HG03175 (cell line): Measurements from ENCODE around the gene EYA2.

ENCODE experiments used
- ATAC-seq: cut with Tn5 transposase; IDR thresholded peaks from one replicate; pipeline ENCODE4 v1.9.1; 2021; ENCODE audit warnings: mild to moderate bottlenecking, moderate library complexity; ENCODE audit not compliant: unreplicated experiment

Gene EYA2

DNA sequence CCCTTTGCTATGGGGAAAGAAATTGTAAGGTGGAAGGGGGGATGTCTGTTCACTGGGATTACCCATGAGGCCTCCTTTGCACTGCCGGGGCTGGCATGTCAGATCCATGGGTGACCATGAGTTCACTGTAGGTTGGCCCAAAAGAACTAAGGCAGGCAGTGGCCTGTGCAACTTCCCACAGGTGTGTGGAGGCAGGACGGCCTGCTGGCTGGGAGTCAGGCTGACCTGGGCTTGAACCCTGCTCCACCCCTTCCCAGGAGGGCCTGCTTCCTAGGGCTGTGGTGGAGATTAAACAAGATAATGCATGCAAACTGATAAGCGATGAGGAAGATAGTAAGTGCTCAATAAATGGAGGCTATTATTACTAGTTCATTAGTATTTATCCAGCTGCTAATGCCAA lies 163.0 kb downstream of the EYA2 start:
- no peak for ATAC-seq

DNA sequence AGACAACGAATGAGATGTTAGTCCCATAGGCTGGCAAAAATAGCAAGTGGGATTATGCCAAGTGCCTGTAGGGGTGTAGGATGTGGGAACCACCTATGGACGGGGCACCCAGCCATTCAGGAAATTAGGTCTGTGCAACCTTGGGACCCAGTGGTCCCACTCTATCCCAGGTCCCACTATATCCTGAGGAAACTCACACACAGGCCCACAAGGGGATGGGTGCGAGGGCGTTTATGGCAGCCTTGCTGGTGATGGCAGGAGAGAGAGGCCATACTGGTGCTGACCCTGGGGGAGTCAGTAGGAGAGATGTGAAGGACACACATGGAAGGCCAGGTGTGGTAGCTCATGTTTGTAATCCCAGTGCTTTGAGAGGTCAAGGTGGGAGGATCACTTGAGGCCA lies 163.6 kb downstream of the EYA2 start:
- ATAC-seq: no peak

DNA sequence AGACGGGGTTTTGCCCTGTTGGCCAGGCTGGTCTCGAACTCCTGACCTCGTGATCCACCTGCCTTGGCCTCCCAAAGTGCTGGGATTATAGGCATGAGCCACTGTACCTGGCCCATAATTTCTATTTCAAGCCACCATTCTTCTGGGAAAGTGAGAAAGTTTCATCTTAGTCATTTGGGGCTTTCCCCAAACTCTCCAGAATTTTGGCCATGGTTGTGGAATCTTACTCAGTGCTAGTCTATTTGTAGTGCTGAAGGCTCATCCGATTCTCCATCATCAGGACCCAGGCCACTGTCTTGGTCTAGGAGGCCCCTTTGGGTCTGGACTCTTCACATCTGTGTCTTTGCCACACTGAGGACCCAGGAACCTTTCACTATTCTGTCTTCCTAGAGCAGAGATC lies 164.9 kb downstream of the EYA2 start:
- no peak for ATAC-seq

DNA sequence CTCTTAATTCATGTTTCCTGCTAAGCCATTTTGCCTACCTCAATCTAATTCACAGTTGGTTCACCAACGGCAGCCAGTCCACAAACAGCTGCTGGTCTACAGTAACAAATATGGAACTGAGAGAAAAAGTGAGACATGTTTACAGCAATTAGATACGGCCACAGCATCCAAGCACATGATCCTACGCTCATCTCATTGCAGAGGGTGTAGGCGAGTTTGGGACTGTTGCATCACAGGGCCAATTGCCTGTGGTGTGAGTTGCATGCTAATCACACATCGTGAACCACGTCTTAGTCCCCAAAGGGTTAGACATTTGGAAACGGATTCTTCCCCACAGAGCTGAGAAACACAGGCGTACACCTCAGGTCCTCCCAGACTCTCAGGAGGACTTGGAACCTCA lies 166.9 kb downstream of the EYA2 start:
- ATAC-seq: no peak

DNA sequence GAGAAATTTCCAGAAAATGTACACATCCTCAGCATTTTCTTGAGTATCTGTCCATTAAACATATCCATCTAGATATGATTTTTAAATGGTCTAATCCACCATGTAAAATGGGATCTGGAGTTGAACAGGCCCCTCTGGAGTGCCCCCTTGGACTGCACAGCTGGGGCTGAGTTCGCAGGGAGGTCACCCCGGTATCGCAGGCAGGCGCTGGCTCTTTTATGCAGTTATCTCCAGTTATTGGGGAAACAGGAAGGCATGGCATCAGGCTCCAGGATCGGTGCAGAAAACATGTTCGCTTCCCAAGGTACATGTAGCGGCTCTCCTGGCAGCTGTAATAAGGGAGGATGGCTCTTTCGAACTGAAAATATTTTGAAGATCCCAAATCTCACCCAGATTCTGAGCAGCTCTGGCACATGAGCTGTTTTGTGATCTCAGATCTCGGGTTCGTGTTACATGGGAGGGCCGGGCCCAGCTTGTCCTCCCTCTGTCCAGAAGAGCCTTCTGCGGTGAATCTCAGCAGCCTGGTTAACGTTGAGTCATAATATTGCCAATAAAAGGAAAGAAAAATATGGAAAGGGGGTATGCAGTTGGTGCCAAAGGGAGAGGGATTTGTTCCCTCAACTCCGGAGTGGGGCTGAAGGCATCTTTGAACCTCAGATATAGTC lies 167.7 kb downstream of the EYA2 start:
- no peak for ATAC-seq

DNA sequence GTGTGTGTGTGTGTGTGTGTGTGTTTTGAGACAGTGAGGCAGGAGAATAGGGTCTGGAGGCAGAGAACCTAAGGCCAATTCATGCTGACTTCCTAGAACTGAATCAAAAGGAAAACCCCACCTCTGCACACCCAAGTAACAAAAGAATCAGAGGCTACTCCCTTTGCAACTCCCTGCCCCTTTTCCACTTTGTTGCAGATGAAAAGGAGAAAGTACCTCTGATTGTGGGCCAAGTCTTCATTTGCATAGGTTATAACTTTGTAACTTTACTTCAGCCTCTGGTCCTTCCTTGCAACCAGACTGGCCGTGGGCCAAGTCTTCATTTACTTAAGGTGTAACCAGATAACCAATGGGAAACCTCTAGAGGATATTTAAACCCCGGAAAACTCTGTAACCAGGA lies 168.8 kb downstream of the EYA2 start:
- no peak for ATAC-seq

DNA sequence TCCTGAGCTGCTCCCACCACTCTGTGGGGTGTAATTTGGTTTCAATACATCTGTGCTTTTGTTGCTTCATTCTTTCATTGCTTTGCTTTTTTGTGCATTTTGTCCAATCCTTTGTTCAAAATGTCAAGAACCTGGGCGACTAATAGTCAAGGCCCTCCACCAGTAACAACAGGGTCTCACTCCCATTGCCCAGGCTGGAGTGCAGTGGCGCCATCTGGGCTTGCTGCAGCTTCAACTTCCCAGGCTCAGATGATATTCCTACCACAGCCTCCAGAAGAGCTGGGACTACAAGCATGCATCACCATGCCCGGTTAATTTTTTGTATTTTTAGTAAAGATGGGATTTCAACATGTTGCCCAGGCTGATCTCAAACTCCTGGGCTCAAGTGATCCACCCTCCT lies 169.2 kb downstream of the EYA2 start:
- no peak for ATAC-seq

DNA sequence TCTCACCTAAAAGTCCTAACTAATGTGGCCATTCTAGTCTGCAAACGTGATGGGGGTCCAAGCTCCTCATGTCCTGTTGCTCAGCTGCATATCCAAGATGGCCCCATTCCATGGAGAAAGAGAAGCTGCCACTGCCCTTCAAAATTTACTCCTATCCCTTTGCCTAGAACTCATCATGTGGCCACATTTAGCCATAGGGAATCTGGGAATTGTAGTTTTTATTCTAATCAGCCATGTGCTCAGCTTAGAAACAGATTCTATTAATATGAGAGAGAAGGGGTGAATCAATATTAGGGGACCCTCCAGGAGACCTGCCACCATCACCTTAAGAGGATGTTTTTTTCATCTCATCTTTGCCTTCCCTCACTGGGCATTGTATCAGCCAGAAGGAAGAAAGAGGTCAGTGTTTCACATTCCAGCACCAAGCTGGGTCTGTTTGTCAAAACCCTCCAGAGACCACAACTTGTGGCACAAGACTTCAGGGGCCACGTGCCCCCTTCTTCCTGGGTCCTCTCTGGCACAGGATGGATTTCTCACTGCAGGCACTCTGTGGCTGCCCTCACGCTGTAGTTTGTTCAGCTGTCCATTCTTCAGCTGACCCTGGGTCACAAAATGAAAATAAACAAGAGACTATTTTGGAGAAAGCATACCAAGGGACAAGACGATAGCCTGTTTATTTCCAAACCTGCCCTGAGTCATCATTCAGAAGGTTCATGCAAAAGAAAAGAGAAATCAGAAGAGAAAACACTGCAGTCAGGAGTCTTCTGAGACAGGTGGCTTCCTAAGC lies 172.0 kb downstream of the EYA2 start:
- ATAC-seq: no peak

DNA sequence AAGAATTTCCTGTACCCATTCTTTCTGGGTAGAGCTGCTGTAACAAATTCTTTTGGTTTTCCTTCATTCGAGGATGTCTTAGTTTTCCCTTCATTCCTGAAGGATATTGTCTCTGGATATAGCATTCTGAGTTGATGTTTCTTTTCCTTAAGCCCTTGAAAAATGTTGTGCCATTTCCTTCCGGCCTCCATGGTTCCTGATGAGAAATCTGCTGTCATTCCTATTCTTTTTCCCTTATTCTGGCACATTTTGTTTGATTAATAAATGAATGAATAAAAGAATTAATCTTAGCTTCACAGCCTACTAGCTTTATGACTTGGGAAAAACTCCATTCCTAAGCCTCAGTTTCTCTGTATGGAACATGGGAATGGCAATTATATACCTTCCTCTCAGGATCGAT lies 173.1 kb downstream of the EYA2 start:
- no peak for ATAC-seq

DNA sequence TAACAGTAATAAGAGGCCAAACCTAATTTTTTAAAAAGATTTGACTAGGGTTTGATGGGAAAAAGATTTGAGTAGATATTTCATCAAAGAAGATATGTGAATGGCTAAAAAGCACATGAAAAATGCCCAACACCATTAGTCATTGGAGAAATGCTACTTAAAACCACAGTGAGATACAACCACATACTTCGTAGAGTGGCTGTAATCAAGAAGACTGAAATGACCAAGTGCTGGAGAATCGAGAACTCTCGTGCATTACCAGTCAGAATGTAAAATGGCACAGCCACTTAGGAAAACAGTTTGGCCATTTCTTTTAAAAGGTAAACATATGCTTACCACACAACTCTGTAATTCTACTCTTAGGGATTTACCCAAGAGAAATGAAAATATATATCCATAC lies 175.5 kb downstream of the EYA2 start:
- ATAC-seq: no peak

DNA sequence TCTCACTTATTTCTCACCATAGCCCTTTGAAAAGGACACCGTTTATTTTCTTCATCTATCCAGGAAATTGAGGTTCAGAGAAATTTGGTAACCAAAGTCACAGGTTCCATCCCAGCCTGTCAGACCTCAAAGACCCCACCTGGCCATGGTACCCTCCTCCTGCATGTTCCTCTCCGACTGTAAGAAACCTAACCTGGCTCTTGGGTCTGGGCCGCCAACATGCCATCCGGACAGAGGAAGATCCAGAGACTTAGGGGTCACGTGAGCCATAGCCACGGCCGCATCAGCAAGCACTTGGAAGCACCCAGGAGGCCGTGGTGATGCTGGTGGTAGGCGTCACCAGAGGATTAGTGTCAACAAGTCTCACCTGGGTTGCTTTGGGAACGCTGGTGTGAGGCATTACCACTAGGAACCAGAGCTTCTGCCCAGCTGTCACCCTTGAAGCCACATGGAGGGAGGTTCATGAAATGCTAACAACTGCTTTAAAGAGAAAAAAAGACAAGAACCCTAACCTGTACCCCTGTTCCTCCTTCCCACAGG lies 177.1 kb downstream of the EYA2 start:
- ATAC-seq: no peak

DNA sequence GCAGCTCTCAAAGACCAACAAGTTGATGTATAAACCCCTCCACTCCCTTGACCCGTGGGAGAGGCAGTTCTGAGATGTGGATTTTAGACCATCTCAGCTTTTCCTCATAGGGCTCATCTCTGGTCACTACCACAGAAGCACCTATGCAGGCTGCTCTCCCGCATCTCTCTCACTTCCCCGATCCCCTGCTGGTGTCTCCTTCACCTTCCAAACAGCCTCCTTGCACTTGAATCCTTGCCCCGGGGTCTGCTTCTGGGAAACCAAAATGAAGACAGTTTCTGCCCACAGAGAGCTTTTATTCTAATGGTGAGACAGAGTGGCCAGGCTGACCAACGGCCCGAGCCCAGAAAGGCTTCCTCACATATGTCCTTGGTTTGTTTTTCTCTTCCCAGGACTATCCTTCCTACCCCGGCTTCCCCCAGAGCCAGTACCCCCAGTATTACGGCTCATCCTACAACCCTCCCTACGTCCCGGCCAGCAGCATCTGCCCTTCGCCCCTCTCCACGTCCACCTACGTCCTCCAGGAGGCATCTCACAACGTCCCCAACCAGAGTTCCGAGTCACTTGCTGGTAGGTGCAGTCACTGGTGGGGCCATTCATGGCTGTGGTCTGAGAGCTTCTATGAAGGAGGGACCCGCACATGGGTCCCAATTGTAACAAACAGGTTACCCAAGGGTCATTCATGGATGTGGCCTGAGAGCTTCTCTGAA lies 179.3 kb downstream of the EYA2 start:
- ATAC-seq: no peak

DNA sequence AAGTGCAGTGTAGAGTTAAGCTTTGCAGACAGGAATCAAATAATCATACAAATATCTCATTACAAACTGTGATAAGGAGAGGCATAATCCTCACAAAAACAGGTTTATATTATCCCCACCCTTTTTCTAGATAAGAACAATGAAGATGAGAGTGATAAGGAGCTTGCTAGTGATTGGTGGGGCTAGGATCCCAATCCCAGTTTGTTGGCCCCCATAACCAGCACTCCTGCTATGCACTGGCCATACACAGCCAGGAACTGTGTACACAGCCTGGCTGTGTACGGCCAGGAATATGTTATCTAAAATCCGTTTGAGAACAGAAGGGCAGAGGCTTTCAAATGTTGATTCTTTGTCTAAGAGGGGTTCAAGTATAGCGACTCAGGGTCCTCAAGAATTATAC lies 180.6 kb downstream of the EYA2 start:
- no peak for ATAC-seq

DNA sequence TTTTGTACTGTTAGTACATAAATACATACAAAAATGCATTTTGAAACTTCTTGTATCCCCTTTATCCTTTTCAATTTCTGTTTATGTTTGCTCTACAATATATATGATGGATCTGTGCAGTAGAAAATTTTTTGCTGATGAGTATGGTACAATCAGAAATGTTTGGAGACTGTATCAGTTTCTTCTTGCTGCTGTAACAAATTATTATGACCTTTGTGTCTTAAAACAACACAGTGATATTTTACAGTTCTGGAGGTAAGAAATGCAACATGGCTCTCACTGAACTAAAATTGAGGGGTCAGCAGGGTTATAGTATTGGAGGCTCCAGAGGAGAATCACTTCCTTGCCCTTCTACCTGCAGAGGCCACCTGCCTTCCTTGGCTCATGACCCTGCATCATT lies 184.4 kb downstream of the EYA2 start:
- no peak for ATAC-seq

DNA sequence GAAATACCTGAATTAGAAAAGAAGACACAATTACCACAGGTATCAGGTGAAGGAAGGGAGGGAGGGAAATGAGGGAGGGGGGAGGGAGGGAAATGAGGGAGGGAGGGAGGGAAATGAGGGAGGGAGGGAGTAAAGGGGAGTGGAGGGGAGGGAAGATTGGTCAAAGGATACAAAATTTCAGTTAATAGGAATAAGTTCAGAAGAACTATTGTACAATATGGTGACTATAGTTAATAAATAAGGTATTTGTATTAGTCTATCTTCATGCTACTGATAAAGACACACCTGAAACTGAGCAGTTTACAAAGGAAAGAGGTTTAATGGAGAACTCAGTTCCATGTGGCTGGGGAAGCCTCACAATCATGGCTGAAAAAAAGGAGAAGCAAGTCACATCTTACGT lies 185.7 kb downstream of the EYA2 start:
- ATAC-seq: no peak

DNA sequence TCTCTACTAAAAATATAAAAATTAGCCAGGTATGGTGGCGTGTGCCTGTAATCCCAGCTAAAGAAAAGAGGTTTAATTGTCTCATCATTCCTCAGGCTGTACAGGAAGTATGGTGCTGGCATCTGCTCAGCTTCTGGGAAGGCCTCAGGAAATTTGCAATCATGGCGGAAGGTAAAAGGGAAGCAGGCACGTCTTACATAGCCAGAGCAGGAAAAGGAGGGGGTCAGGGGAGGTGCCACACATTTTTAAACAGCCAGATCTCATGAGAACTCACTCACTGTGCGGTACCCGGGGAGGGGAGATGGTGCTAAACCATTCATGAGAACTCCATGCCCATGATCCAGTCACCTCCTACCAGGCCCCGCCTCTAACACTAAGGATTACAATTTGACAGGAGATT lies 191.7 kb downstream of the EYA2 start:
- ATAC-seq: no peak

DNA sequence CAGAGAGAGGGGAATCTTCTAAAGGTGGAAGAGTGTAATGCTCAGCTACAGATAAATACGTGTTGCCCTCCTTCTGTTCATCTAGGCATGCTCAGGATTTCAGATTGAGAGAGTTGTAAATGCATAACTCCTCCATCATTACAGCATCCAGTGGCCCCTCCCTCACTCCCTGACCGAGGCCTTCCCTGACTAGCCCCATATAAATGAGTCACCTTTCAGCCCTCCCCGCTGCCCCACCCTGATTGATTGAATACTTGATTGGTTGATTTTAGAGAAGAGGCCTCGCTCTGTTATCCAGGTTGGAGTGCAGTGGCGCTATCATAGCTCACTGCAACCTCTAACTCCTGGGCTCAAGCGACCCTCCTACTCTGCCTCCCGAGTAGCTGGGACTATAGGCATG lies 193.7 kb downstream of the EYA2 start:
- no peak for ATAC-seq

DNA sequence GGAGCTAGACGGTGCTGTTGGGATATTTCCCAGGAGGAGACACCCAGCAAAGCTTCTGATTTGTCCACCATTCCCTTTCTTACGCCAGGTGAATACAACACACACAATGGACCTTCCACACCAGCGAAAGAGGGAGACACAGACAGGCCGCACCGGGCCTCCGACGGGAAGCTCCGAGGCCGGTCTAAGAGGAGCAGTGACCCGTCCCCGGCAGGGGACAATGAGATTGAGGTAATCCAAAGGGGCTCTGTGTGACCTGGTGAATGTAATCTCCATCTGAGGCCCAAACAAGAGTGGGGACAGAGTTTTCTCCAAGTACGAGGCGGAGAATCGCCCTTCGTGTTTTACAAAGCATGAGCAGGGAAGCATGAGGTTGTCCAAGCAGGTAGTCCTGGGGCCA lies 194.5 kb downstream of the EYA2 start:
- no peak for ATAC-seq

DNA sequence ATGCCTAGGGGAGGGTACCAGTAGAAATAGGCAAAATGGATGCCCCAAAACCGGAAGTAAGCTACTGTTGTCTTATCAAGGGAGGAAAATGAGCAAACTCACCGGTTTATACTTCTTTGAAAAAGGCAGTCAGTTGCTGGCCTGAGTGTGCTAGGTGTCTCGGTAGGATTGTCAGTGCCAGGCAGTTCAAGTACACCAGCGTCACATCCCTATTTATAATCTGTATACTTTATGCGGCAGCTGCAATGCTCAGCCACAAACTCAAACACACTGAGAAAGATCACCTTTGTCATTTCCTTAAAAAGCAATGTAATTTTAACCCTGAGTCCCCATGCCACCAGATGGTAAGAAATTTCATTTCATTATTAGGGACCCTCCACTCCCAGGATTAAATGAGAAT lies 196.2 kb downstream of the EYA2 start:
- no peak for ATAC-seq

DNA sequence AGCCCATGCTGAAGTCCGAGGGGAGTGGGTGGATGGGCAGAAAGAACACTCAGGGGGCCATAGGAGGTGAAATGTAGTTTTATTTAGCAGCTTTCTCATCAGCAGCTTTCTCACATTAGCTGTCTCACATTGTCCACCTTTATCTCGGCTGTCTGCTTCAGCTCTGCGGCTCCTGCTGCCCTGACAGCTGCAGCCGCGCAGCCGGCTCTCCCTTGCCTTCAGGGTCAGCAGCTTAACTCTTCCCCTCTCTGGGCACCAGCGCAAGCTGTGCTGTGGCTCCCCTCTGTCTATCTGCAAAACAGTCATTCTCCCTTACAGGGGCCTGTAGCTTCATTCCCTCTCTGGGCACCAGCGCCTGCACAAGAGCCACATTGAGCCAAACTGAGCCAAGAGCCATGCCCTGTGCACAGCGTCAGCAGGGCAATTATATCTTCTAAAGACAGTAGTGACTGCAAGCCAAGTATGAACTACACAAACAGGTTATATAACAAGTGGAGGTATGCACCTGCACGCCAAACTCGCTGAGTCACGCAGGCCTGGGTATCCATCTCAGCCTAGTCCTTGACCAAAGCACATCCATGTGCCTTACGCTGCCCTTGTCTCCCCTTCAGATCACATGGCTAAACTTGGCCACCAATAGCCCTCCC lies 198.8 kb downstream of the EYA2 start:
- no peak for ATAC-seq

DNA sequence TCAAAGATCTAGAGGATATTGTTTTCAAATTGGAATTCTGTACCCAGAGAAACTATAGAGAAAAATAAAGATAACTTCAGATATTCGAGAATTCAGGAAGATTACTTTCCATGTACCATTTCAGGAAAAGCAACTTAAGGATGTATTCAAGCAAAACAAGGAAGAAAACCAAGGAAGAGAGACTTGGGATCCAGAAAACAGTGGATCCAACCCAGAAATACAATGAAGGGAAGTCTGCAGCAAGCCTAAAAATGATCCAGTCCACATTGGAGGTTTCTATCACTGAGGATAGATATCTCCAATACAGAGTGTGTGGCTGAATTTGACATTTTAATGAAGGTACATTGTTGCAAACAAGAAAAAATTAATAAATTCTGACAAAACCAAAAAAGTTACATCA lies 201.0 kb downstream of the EYA2 start:
- no peak for ATAC-seq
